Stomach smooth muscle (tissue), 2 donors: ENCODE measurements around the gene TINAGL1.
A peak's percentile ranks its signal among the peaks of the same experiment; 100 is the strongest.

ENCODE experiments used
- H3K27ac ChIP-seq: one replicate; pipeline ENCODE4 v1.7.0; 2013; ENCODE audit warnings: mild to moderate bottlenecking, low read length, inconsistent platforms
- H3K27me3 ChIP-seq, 2 donors: one replicate each; pipeline ENCODE4 v1.7.0; 2013; ENCODE audit warnings: low read length in 2 of 2; ENCODE audit not compliant: insufficient read depth in 2 of 2, control insufficient read depth in 1 of 2
- H3K36me3 ChIP-seq, 2 donors: one replicate each; pipeline ENCODE4 v1.7.0; 2013; ENCODE audit warnings: low read length in 2 of 2; ENCODE audit not compliant: control insufficient read depth in 2 of 2, insufficient read depth in 2 of 2
- H3K4me1 ChIP-seq: one replicate; pipeline ENCODE4 v1.7.0; 2013; ENCODE audit warnings: low read length; ENCODE audit not compliant: control insufficient read depth, insufficient read depth
- H3K4me3 ChIP-seq, 2 donors: one replicate each; pipeline ENCODE4 v1.7.0; 2013; ENCODE audit warnings: low read length in 2 of 2
- H3K9ac ChIP-seq, 2 donors: one replicate each; pipeline ENCODE4 v1.7.0; 2013; ENCODE audit warnings: low read length in 2 of 2, mild to moderate bottlenecking in 1 of 2
- H3K9me3 ChIP-seq, 2 donors: one replicate each; pipeline ENCODE4 v1.7.0; 2013; ENCODE audit warnings: low read length in 2 of 2; ENCODE audit not compliant: control insufficient read depth in 2 of 2
- donor health status: healthy.
- donor health status: Pancreatic carcinoma.

The TINAGL1 gene

DNA sequence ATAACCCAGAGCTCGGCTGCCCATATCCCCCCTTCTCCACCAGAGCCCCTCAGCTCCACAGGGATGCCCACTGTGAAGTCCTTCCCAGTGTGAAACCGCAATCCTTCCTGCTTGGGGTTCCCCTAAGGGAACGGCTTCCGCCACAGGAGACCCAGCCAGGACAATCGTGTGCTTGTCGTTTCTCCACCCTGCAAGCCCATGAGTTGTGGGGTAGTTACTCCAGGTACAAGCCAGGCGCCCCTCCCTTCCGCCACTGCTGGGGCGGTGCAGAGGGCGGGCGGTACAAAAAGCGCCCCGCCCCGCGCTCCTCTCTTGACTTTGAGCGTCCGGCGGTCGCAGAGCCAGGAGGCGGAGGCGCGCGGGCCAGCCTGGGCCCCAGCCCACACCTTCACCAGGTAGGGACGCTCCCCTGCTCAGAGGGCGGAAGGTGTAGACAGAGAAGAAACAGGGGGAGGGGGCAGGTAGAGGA, at the start of gene TINAGL1:
TINAGL1 (plus strand) TSS at position 315 of the 469 bp plus-strand sequence. CDS start 634 bp downstream, outside the sequence.
- Histone ChIP-seq H3K4me1 (peaks cover 62% of the 10 kb centered on the region), H3K27ac (peak within 1 kb of the TSS; percentile 96), H3K4me3 (peak within 1 kb of the TSS; percentile 75 to 93), H3K9me3 (no peaks in the 10 kb centered on the region), H3K27me3 (no peaks in the 10 kb centered on the region), H3K36me3 (peaks cover 0 to 2% of the 10 kb centered on the region in 2 donors), H3K9ac (peak within 1 kb of the TSS; percentile 99)

DNA sequence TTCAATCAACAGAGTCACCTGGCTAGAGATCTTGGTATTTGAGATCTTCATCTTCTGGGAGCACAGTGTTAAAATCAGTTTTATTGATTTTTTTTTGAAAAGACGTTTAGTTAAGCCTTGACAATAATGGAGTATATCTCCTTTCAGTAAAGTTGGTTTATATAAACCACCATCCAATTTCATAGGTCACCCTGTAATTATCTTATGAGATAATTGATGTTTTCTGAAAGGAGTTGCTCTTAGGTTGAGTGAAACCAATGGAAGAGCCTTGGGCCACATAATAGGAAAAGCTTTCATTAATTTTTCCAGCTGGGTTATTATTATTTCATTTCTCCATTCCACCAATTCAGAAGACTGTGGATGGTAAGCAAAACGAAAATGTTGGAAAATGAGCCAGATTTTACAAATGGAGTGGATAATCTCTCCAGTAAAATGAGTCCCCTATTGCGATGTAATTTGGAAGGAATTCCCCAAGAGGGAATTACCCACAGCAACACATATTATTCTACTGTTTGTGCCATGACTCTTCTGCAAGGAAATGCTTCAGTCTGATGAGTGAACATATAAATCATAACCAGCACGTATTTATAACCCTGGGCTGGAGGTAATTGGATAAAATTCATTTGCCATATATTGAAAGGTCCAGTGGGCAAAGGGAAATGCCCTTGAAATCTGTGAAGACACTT, 46.2 kb upstream of the TINAGL1 start:
- H3K9me3 ChIP-seq, result no peaks in the 10 kb centered on the region
- no peak overlapping the region for H3K9ac ChIP-seq
- H3K4me3 ChIP-seq, result no peak overlapping the region
- H3K27ac ChIP-seq, result no peak overlapping the region
- no peaks in the 10 kb centered on the region for H3K4me1 ChIP-seq
- H3K27me3 ChIP-seq, result no peaks in the 10 kb centered on the region
- H3K36me3 ChIP-seq, result no peaks in the 10 kb centered on the region

DNA sequence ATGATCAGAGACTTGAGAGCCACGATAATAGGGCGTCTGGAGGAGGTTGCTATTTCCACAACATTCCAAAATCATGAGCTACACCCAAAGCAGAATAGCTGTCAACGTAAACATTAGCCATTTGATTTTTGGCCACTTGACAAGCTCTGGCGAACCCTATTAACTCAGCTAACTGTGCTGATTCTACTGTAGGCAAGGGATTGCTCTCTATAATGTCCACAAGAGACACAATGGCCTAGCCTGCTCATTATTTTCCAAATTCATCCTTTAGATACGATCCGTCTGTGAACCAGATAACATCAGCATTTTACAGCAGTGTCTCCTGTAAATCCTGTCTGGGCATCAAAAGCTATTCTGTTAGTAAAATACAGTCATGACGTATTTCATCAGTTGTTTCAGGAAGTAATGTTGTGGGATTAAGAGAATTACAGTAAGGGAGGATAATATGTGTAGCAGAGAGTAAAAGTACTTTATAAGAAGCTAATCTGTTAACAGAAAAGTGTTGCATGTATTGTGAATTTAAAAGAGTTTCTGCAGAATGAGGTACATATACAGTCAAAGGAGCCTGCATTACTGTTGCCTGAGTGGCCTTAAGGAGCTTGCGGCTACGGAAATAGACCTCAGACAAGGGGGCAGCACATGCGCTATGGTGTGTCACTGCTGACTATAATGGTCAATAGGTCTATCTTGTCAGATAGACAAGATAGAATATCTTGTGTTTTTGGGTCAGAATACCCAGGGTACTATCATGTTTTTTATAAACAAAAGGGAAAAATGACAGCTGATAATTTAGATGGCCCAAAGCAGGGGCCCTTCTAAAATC, 44.9 kb upstream of the TINAGL1 start:
- no peaks in the 10 kb centered on the region for H3K27me3 ChIP-seq
- H3K9me3 ChIP-seq, result no peaks in the 10 kb centered on the region
- H3K4me1 ChIP-seq, result no peaks in the 10 kb centered on the region
- H3K36me3 ChIP-seq, result no peaks in the 10 kb centered on the region
- no peak overlapping the region for H3K9ac ChIP-seq
- no peak overlapping the region for H3K4me3 ChIP-seq
- no peak overlapping the region for H3K27ac ChIP-seq

GRCh38 chr1:31532173-31532572, 44.1 kb upstream of the TINAGL1 start:
- H3K36me3 ChIP-seq, result no peaks in the 10 kb centered on the region
- H3K4me1 ChIP-seq, result no peaks in the 10 kb centered on the region
- H3K4me3 ChIP-seq, result no peak overlapping the region
- H3K27ac ChIP-seq, result no peak overlapping the region
- no peaks in the 10 kb centered on the region for H3K27me3 ChIP-seq
- H3K9me3 ChIP-seq, result no peaks in the 10 kb centered on the region
- no peak overlapping the region for H3K9ac ChIP-seq

- Histone ChIP-seq H3K27ac (no peak overlapping the region), H3K4me3 (no peak overlapping the region), H3K9ac (no peak overlapping the region), H3K27me3 (no peaks in the 10 kb centered on the region), H3K4me1 (no peaks in the 10 kb centered on the region), H3K36me3 (no peaks in the 10 kb centered on the region), H3K9me3 (no peaks in the 10 kb centered on the region)
Observed at GRCh38 chr1:31535561-31535960, 40.8 kb upstream of the TINAGL1 start.

- H3K9me3 ChIP-seq, result no peaks in the 10 kb centered on the region
- no peaks in the 10 kb centered on the region for H3K4me1 ChIP-seq
- no peak overlapping the region for H3K27ac ChIP-seq
- H3K4me3 ChIP-seq, result no peak overlapping the region
- no peak overlapping the region for H3K9ac ChIP-seq
- H3K27me3 ChIP-seq, result no peaks in the 10 kb centered on the region
- H3K36me3 ChIP-seq, result no peaks in the 10 kb centered on the region
Observed at GRCh38 chr1:31539329-31539728, 37.0 kb upstream of the TINAGL1 start.

DNA sequence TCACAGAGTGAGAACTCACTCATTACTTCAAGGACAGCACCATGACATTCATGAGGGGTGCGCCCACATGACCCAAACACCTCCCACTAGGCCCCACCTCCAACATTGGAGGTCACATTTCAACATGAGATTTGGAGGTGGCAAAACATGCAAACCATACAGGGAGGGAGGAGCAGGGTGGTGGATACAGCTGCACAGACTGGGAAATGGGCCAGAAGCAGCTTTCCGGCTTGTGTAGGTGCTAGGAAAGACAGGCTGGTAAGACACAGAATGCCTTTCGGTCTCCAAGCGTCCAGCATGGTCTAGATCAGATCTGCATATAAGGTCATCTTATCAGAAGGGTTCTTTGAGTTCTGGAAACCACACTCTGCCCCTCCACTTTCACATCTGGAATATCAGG, 35.1 kb upstream of the TINAGL1 start:
- Histone ChIP-seq H3K4me1 (no peaks in the 10 kb centered on the region), H3K9me3 (no peaks in the 10 kb centered on the region), H3K9ac (no peak overlapping the region)

GRCh38 chr1:31545927-31546540, 30.3 kb upstream of the TINAGL1 start:
- Histone ChIP-seq H3K4me3 (no peak overlapping the region), H3K36me3 (no peaks in the 10 kb centered on the region), H3K4me1 (peaks cover 11% of the 10 kb centered on the region), H3K27ac (no peak overlapping the region), H3K9me3 (no peaks in the 10 kb centered on the region), H3K27me3 (peaks cover 3 to 17% of the 10 kb centered on the region in 2 donors), H3K9ac (no peak overlapping the region)

More for the DNA sequence above, 35.1 kb upstream of the TINAGL1 start:
- peaks cover 0 to under 1% of the 10 kb centered on the region in 2 donors for H3K27me3 ChIP-seq
- H3K36me3 ChIP-seq, result no peaks in the 10 kb centered on the region
- H3K4me3 ChIP-seq, result no peak overlapping the region
- H3K27ac ChIP-seq, result no peak overlapping the region

DNA sequence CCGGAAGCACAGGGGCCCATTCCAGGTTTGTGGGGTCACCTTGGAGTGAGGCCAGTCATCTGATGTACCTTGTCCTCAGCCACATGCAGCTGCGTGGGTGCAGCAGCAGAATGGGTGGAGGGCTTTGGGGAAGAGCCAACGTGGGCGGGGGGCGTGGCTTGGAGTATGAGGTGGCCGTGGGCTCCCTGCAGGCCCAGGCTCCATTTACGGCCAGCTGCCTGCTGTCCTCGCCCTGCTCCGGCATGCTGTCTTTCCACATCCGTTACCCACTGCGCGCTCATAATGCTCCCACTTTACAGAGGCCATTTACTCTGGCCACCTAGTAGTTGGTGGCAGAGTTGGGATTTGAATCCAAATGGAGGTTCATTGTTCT, 27.8 kb upstream of the TINAGL1 start:
- Histone ChIP-seq H3K4me3 (no peak overlapping the region), H3K36me3 (no peaks in the 10 kb centered on the region), H3K27me3 (peaks cover 3 to 18% of the 10 kb centered on the region in 2 donors), H3K4me1 (peaks cover 11% of the 10 kb centered on the region), H3K27ac (no peak overlapping the region), H3K9me3 (no peaks in the 10 kb centered on the region), H3K9ac (no peak overlapping the region)

DNA sequence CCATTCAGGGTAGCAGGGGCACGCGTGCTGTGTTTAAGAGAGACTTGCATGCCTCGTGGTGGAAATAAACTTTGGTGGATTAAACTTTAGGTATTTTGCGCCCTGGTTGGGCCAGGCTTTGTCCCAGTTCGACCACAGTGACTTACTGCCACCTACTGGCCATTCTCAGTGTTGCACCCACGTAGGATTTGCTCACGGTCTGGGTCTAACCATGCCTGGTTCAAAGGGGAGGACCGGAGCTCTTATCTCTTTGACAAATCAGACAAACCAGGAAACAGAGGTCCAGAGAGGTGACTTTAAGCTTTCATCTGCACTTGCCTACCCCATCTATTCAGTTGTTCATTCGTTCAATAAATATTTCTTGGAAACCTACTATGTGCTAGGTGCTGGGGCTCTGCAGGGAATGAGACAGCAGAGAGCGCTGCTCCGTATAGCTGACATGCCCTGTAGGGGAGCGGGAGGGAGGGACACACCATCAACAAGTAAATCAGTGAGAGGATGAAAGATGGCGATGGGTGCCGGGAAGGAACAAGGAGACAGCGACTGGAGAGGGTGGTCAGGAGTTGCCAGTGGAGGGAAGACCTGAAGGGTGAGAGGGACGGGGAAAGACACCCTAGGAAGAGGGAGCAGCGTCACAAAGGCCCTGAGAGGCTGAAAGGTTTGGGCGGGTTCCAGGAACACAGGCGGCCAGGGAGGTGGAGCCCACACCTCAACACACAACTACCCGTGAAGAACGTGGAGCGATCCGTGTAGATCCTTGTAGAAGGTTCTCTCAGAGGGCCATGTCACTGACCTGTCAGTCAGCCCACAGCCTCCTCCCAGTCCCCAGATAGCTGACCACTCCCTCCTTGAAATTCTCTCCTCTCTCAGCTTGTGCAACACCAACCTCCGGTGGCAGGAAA, 27.2 kb upstream of the TINAGL1 start:
- Histone ChIP-seq H3K27me3 (peaks cover 3 to 18% of the 10 kb centered on the region in 2 donors), H3K4me3 (peak overlapping the region in 1 of 2 donors; percentile 54), H3K9me3 (no peaks in the 10 kb centered on the region), H3K36me3 (no peaks in the 10 kb centered on the region), H3K9ac (no peak overlapping the region), H3K4me1 (peaks cover 11% of the 10 kb centered on the region), H3K27ac (no peak overlapping the region)
